Adrenal gland (tissue), 5 donors: ENCODE data around the gene PPM1L.

Source experiments
- POLR2A ChIP-seq, 2 donors: fragments of 450-650 bp; IDR thresholded peaks; one replicate each; pipeline ENCODE4 v1.6.1; 2017; ENCODE audit warnings: antibody characterized with exemption in 2 of 2, mild to moderate bottlenecking in 2 of 2, moderate library complexity in 1 of 2
- TF ChIP-seq, protein P1 (sequence below), 6 experiments: fragments of 450-650 bp in 4 of 6; fragments of 200-600 bp in 2 of 6; sonication (generic) in 1 of 6; IDR thresholded peaks; 1 replicate in 5 of 6; 2 replicates in 1 of 6; pipeline versions ENCODE4 v1.5.1 to v1.8.0; 2016 to 2021; ENCODE audit warnings: antibody characterized with exemption in 6 of 6, mild to moderate bottlenecking in 2 of 6, moderate library complexity in 1 of 6
- donor health status: DM: no; HTN: no; CAD: no.

- TF ChIP-seq, protein P1, sequence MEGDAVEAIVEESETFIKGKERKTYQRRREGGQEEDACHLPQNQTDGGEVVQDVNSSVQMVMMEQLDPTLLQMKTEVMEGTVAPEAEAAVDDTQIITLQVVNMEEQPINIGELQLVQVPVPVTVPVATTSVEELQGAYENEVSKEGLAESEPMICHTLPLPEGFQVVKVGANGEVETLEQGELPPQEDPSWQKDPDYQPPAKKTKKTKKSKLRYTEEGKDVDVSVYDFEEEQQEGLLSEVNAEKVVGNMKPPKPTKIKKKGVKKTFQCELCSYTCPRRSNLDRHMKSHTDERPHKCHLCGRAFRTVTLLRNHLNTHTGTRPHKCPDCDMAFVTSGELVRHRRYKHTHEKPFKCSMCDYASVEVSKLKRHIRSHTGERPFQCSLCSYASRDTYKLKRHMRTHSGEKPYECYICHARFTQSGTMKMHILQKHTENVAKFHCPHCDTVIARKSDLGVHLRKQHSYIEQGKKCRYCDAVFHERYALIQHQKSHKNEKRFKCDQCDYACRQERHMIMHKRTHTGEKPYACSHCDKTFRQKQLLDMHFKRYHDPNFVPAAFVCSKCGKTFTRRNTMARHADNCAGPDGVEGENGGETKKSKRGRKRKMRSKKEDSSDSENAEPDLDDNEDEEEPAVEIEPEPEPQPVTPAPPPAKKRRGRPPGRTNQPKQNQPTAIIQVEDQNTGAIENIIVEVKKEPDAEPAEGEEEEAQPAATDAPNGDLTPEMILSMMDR (IDR thresholded peaks at IDR 0.05): no peak
- TF ChIP-seq POLR2A (IDR thresholded peaks at IDR 0.05): no peak
These were observed 25.8 kb downstream of the PPM1L start for GRCh38 chr3:160781863-160782262.
